ENCODE results near the gene AMPH. TPM values are rescaled to one million over a fixed set of nuclear protein-coding genes. Genes with fewer than 3 reads are reported as not detected.

The AMPH gene
- total RNA-seq, 1 donor from 2014 or later = 13.3 TPM

- Histone ChIP-seq H3K36me3 (no peaks in the 10 kb centered on the region), H3K27ac (no peak overlapping the region), H3K4me1 (no peaks in the 10 kb centered on the region), H3K4me3 (no peak overlapping the region), H3K9me3 (no peaks in the 10 kb centered on the region), H3K27me3 (no peaks in the 10 kb centered on the region)
- intact Hi-C loops (cut with DNase I) = no loop called here
- TF ChIP-seq POLR2AphosphoS5 (IDR thresholded peaks at IDR 0.05; ENCODE audit: insufficient read depth in 1 of 2, low read depth in 1 of 2) (no peak), CTCF (IDR thresholded peaks at IDR 0.05) (no peak), POLR2A (IDR thresholded peaks at IDR 0.05) (no peak)
- DNase-seq (ENCODE audit: extremely low spot score in 2 of 2) = no peak
Measured at GRCh38 chr7:38565289-38565688, 65.9 kb downstream of the AMPH start.

GRCh38 chr7:38563741-38564140 lies 67.4 kb downstream of the AMPH start:
- no peak overlapping the region for H3K4me3 ChIP-seq
- no peaks in the 10 kb centered on the region for H3K9me3 ChIP-seq
- no peaks in the 10 kb centered on the region for H3K36me3 ChIP-seq
- TF ChIP-seq CTCF (IDR thresholded peaks at IDR 0.05) = no peak
- no peak for TF ChIP-seq POLR2A (IDR thresholded peaks at IDR 0.05)
- no peak for TF ChIP-seq POLR2AphosphoS5 (IDR thresholded peaks at IDR 0.05; ENCODE audit: insufficient read depth in 1 of 2, low read depth in 1 of 2)
- no peaks in the 10 kb centered on the region for H3K27me3 ChIP-seq
- H3K27ac ChIP-seq = no peak overlapping the region
- intact Hi-C loops (cut with DNase I) = no loop called here
- no peaks in the 10 kb centered on the region for H3K4me1 ChIP-seq
- no peak for DNase-seq (ENCODE audit: extremely low spot score in 2 of 2)

- H3K4me3 ChIP-seq = no peak overlapping the region
- no peaks in the 10 kb centered on the region for H3K36me3 ChIP-seq
- no peak for DNase-seq (ENCODE audit: extremely low spot score in 2 of 2)
- no peaks in the 10 kb centered on the region for H3K4me1 ChIP-seq
- H3K27ac ChIP-seq = no peak overlapping the region
- no peaks in the 10 kb centered on the region for H3K9me3 ChIP-seq
- intact Hi-C loops (cut with DNase I) = no loop called here
- no peak for TF ChIP-seq POLR2AphosphoS5 (IDR thresholded peaks at IDR 0.05; ENCODE audit: insufficient read depth in 1 of 2, low read depth in 1 of 2)
- no peak for TF ChIP-seq CTCF (IDR thresholded peaks at IDR 0.05)
- TF ChIP-seq POLR2A (IDR thresholded peaks at IDR 0.05) = no peak
- no peaks in the 10 kb centered on the region for H3K27me3 ChIP-seq
Measured at GRCh38 chr7:38561166-38561565, 70.0 kb downstream of the AMPH start.

- Histone ChIP-seq H3K4me3 (no peak overlapping the region), H3K27ac (no peak overlapping the region), H3K27me3 (no peaks in the 10 kb centered on the region), H3K9me3 (no peaks in the 10 kb centered on the region), H3K4me1 (no peaks in the 10 kb centered on the region), H3K36me3 (no peaks in the 10 kb centered on the region)
- DNase-seq (ENCODE audit: extremely low spot score in 2 of 2) = no peak
- TF ChIP-seq CTCF (IDR thresholded peaks at IDR 0.05) (no peak), POLR2A (IDR thresholded peaks at IDR 0.05) (no peak), POLR2AphosphoS5 (IDR thresholded peaks at IDR 0.05; ENCODE audit: insufficient read depth in 1 of 2, low read depth in 1 of 2) (no peak)
- intact Hi-C loops (cut with DNase I) = no loop called here
Measured at GRCh38 chr7:38558761-38559345, 72.3 kb downstream of the AMPH start.

GRCh38 chr7:38554586-38554985 lies 76.6 kb downstream of the AMPH start:
- Histone ChIP-seq H3K27me3 (no peaks in the 10 kb centered on the region), H3K9me3 (no peaks in the 10 kb centered on the region), H3K36me3 (no peaks in the 10 kb centered on the region), H3K4me3 (no peak overlapping the region), H3K27ac (no peak overlapping the region), H3K4me1 (no peaks in the 10 kb centered on the region)
- DNase-seq (ENCODE audit: extremely low spot score in 2 of 2) = no peak
- no peak for TF ChIP-seq POLR2A (IDR thresholded peaks at IDR 0.05)
- TF ChIP-seq CTCF (IDR thresholded peaks at IDR 0.05) = no peak
- no peak for TF ChIP-seq POLR2AphosphoS5 (IDR thresholded peaks at IDR 0.05; ENCODE audit: insufficient read depth in 1 of 2, low read depth in 1 of 2)
- intact Hi-C loops (cut with DNase I) = no loop called here
